A673 (cell line): ENCODE measurements around the gene CDK5RAP2.
A peak's percentile ranks its signal among the peaks of the same experiment; 100 is the strongest.

Experiments used
- EZH2 ChIP-seq: fragments of 200-600 bp; sonication (generic); IDR thresholded peaks from 2 replicates; pipeline ENCODE4 v1.6.1; 2017; ENCODE audit warnings: borderline replicate concordance, low read depth, mild to moderate bottlenecking, mixed read lengths, antibody characterized with exemption, low read length; ENCODE audit not compliant: poor library complexity, severe bottlenecking
- TF ChIP-seq, protein P1 (sequence below): fragments of 300-800, 200-600 bp; sonication (generic); conservative IDR thresholded peaks from 2 replicates; pipeline ENCODE4 v1.5.1; 2017; ENCODE audit warnings: low read depth, mild to moderate bottlenecking, antibody characterized with exemption, low read length, moderate library complexity, mixed read lengths

GRCh38 chr9:120348951-120349429 is 231.0 kb downstream of the CDK5RAP2 start:
- TF ChIP-seq, protein P1, sequence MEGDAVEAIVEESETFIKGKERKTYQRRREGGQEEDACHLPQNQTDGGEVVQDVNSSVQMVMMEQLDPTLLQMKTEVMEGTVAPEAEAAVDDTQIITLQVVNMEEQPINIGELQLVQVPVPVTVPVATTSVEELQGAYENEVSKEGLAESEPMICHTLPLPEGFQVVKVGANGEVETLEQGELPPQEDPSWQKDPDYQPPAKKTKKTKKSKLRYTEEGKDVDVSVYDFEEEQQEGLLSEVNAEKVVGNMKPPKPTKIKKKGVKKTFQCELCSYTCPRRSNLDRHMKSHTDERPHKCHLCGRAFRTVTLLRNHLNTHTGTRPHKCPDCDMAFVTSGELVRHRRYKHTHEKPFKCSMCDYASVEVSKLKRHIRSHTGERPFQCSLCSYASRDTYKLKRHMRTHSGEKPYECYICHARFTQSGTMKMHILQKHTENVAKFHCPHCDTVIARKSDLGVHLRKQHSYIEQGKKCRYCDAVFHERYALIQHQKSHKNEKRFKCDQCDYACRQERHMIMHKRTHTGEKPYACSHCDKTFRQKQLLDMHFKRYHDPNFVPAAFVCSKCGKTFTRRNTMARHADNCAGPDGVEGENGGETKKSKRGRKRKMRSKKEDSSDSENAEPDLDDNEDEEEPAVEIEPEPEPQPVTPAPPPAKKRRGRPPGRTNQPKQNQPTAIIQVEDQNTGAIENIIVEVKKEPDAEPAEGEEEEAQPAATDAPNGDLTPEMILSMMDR = peak; percentile 78
- TF ChIP-seq EZH2 = no peak
